Epithelial cell of esophagus (primary cell): ENCODE measurements around the gene AHCY.
"Not testable (repeated sequence)": the region's sequence is repeated elsewhere in the genome, so short reads cannot be mapped to it uniquely, and the experiment has no call there.

Experiments used
- DNase-seq: peaks from one replicate; pipeline ENCODE4 v3.0.0; 2010; ENCODE audit warnings: low read depth
- H3K4me3 ChIP-seq: 2 replicates; pipeline ENCODE4 v1.5.1; 2011; ENCODE audit warnings: mild to moderate bottlenecking, low read length, control low read depth
- CTCF ChIP-seq: IDR thresholded peaks from 2 replicates; pipeline ENCODE4 v1.5.1; 2011; ENCODE audit warnings: low read depth, mild to moderate bottlenecking, low read length, control low read depth, inconsistent platforms; ENCODE audit not compliant: insufficient read depth; ENCODE audit errors: missing control alignments

AHCY gene

GRCh38 chr20:34262488-34263288 lies 40.5 kb downstream of the AHCY start:
- H3K4me3 ChIP-seq = no peak overlapping the region
- peak; percentile 33 for DNase-seq
- TF ChIP-seq CTCF = no peak

GRCh38 chr20:34260208-34260942 lies 42.8 kb downstream of the AHCY start:
- H3K4me3 ChIP-seq = no peak overlapping the region
- DNase-seq = peak; percentile 28
- TF ChIP-seq CTCF = no peak

GRCh38 chr20:34256629-34257124 lies 46.5 kb downstream of the AHCY start:
- no peak for TF ChIP-seq CTCF
- DNase-seq = no peak
- no peak overlapping the region for H3K4me3 ChIP-seq

GRCh38 chr20:34254979-34255378 lies 48.2 kb downstream of the AHCY start:
- DNase-seq = no peak
- TF ChIP-seq CTCF = no peak
- H3K4me3 ChIP-seq = no peak overlapping the region

GRCh38 chr20:34252431-34253086 lies 50.6 kb downstream of the AHCY start:
- not testable (repeated sequence) for DNase-seq, H3K4me3 ChIP-seq

- no peak for TF ChIP-seq CTCF
- H3K4me3 ChIP-seq = no peak overlapping the region
- DNase-seq = no peak
Measured at GRCh38 chr20:34251619-34252018, 51.5 kb downstream of the AHCY start.

- DNase-seq = no peak
- no peak for TF ChIP-seq CTCF
- H3K4me3 ChIP-seq = no peak overlapping the region
Measured at GRCh38 chr20:34250005-34250404, 53.1 kb downstream of the AHCY start.
